Raji (cell line): Measurements from ENCODE around the gene TMLHE.

Source experiments
- POLR2A ChIP-seq: IDR thresholded peaks from 2 replicates; pipeline ENCODE4 v1.6.1; 2011; ENCODE audit warnings: low read depth, low read length, control low read depth; ENCODE audit not compliant: insufficient read depth

Gene TMLHE

GRCh38 chrX:155612312-155613224 is at the start of gene TMLHE, which contains the start of gene SPRY3:
Gene TMLHE, minus strand, starts transcription at chrX:155612952. Its CDS starts 67,676 bp downstream, at chrX:155545276.
Gene SPRY3, plus strand, starts transcription at chrX:155612586.
- TF ChIP-seq POLR2A = no peak; the same call in 1 of the 2 replicates

- TF ChIP-seq POLR2A = no peak
Measured at GRCh38 chrX:155662282-155662681, 49.5 kb upstream of the TMLHE start.

GRCh38 chrX:155645180-155645579 is 32.4 kb upstream of the TMLHE start:
- TF ChIP-seq POLR2A = no peak

GRCh38 chrX:155643240-155643639 is 30.5 kb upstream of the TMLHE start:
- TF ChIP-seq POLR2A = no peak

GRCh38 chrX:155637714-155638113 is 25.0 kb upstream of the TMLHE start:
- TF ChIP-seq POLR2A = no peak

GRCh38 chrX:155632431-155633100 is 19.8 kb upstream of the TMLHE start:
- no peak for TF ChIP-seq POLR2A

- no peak for TF ChIP-seq POLR2A
Measured at GRCh38 chrX:155615938-155616337, 3.2 kb upstream of the TMLHE start.

- no peak for TF ChIP-seq POLR2A
Measured at GRCh38 chrX:155613927-155614559, 1.3 kb upstream of the TMLHE start.

DNA sequence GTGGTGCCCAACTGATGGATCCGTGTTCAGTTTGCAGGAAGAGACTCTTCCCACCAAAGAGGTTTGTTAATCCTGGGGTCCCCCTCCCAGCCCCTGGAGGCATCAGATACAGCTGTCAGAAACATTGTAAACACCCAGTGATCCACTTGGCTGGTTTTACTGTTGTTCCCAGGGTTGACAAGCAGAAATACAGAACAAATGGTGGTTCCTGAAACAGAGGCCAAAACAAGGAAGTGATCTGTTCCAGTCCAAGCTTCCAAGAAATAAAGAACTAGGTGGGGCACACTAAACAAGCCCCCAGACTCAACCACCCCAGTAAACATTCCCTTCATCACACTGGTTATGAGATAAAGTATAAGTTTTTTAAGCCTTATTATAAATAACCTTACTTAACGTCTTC is 1.4 kb downstream of the TMLHE start:
- TF ChIP-seq POLR2A = no peak

- no peak for TF ChIP-seq POLR2A
Measured at GRCh38 chrX:155592981-155593380, 19.8 kb downstream of the TMLHE start.

DNA sequence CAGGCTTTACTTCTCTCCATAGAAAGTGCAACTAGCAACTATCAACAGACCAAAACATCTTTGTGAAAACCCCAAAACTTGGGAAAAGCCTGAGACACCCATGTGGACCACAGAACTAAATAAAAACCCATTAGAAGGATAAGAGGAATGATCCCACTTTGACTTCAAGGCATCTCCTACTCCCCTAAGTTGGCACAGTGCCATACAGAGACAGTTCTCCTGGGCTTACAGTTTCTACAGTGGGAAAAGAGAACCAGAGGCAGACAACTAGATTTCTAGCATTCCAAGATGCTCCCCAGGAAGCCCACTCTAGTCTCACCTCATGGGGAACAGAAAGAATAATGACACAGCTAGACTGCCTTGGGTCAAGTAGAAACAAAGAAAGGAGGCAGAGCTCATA is 20.4 kb downstream of the TMLHE start:
- TF ChIP-seq POLR2A = no peak

DNA sequence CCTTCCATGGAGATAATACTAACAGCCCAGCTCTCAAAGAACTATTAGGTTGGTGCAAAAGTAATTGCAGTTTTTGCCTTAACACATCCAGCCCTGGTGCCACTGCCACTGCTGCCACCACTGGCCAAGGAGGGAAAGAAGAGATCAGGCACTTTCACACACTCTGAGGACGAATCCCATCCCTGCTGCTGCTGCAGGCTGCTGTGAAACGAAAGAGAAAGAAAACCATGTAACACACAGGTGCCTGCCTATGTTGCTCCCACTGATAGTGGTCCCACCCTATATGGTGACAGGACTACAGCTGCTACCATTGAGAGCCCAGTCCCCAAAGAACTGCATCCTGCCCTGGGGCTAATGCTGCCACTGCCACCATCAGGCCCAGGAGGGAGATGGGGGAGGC is 35.1 kb downstream of the TMLHE start:
- TF ChIP-seq POLR2A = no peak

DNA sequence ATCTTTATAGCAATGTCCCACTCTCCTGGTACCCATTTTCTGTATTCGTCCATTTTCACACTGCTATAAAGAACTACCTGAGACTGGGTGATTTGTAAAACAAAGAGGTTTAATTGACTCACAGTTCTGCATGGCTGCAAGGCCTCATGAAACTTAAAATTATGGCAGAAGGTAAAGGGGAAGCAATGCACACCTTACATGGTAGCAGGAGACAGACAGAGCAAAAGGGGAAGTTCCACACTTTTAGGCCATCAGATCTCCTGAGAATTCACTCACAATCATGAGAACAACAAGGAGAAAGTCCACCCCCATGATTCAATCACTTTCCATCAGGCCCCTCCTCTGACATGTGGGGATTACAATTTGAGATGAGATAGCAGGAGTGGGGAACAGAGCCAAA is 49.7 kb downstream of the TMLHE start:
- TF ChIP-seq POLR2A = no peak

GRCh38 chrX:155544881-155545280 is 67.9 kb downstream of the TMLHE start:
- TF ChIP-seq POLR2A = no peak

- TF ChIP-seq POLR2A = no peak
Measured at GRCh38 chrX:155535866-155536265, 76.9 kb downstream of the TMLHE start.

DNA sequence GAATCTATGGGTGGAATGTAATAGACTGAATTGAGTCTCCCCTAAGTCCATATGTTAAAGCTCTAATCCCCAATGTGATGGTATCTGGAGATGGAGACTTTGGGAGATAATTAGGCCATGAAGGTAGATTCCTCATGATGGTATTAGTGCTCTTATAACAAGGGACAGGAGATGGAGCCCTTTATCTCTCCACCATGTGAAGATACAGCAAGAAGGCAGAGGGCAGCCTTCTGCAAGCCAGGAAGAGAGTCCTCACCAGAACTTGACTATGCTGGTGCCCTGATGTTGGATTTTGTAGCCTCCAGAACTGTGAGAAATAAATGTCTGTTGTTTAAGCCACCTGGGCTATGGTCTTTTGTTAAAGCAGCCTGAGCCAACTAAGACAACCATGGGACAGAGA is 78.0 kb downstream of the TMLHE start:
- TF ChIP-seq POLR2A = no peak
